NCI-H446 treated with DMSO at 0.1 percent for 48 hours (cell line): ENCODE measurements around the gene RSPO1.
"Not testable (repeated sequence)": the region's sequence is repeated elsewhere in the genome, so short reads cannot be mapped to it uniquely, and the experiment has no call there.

Experiments used
- DNase-seq: peaks from one replicate; lab custom pipeline; 2025; lab: John Stamatoyannopoulos, UW

RSPO1 gene

GRCh38 chr1:37634244-37634991 lies at the start of gene RSPO1:
Gene RSPO1 (minus strand): TSS chr1:37634892. CDS start chr1:37629661, 5,231 bp downstream.
- DNase-seq, result no peak

- DNase-seq, result not testable (repeated sequence)
Measured at GRCh38 chr1:37684182-37684581, 49.5 kb upstream of the RSPO1 start.

- peak; percentile 12 for DNase-seq
Measured at GRCh38 chr1:37682334-37682987, 47.8 kb upstream of the RSPO1 start.

GRCh38 chr1:37680933-37681332 lies 46.2 kb upstream of the RSPO1 start:
- no peak for DNase-seq

- DNase-seq, result no peak
Measured at GRCh38 chr1:37677808-37678207, 43.1 kb upstream of the RSPO1 start.

GRCh38 chr1:37677143-37677439 lies 42.4 kb upstream of the RSPO1 start:
- no peak for DNase-seq

GRCh38 chr1:37676281-37677142 lies 41.8 kb upstream of the RSPO1 start:
- no peak for DNase-seq

GRCh38 chr1:37673920-37674319 lies 39.2 kb upstream of the RSPO1 start:
- no peak for DNase-seq

GRCh38 chr1:37672136-37672870 lies 37.6 kb upstream of the RSPO1 start:
- no peak for DNase-seq

GRCh38 chr1:37671261-37671660 lies 36.6 kb upstream of the RSPO1 start:
- no peak for DNase-seq

GRCh38 chr1:37670133-37670532 lies 35.4 kb upstream of the RSPO1 start:
- no peak for DNase-seq

- DNase-seq, result no peak
Measured at GRCh38 chr1:37667023-37667671, 32.5 kb upstream of the RSPO1 start.

GRCh38 chr1:37666241-37666867 lies 31.7 kb upstream of the RSPO1 start:
- DNase-seq, result no peak

GRCh38 chr1:37663426-37664000 lies 28.8 kb upstream of the RSPO1 start:
- no peak for DNase-seq

GRCh38 chr1:37662031-37662755 lies 27.5 kb upstream of the RSPO1 start:
- no peak for DNase-seq

- DNase-seq, result no peak
Measured at GRCh38 chr1:37661401-37661800, 26.7 kb upstream of the RSPO1 start.

GRCh38 chr1:37660664-37661063 lies 26.0 kb upstream of the RSPO1 start:
- DNase-seq, result no peak

- DNase-seq, result no peak
Measured at GRCh38 chr1:37658486-37658885, 23.8 kb upstream of the RSPO1 start.

GRCh38 chr1:37657620-37658412 lies 23.1 kb upstream of the RSPO1 start:
- no peak for DNase-seq
